CD4-positive, alpha-beta memory T cell (primary cell): ENCODE data around the gene ZNF444. TPM values are rescaled to one million over a fixed set of nuclear protein-coding genes. Genes with fewer than 3 reads are reported as not detected.

Experiments
- CTCF ChIA-PET: fragments of 350-600 bp; sonication (Branson Sonifier 250); formaldehyde crosslinking; loops from one replicate; lab custom pipeline; 2021; ENCODE audit warnings: inconsistent platforms; ENCODE audit not compliant: partially characterized antibody; lab: Charles Lee
- POLR2A ChIA-PET: fragments of 350-600 bp; sonication (Branson Sonifier 250); formaldehyde crosslinking; loops from one replicate; lab custom pipeline; 2021; ENCODE audit not compliant: partially characterized antibody; lab: Charles Lee
- DNase-seq, 5 donors: peaks; one replicate each; pipeline versions ENCODE4 v3.0.0 to v3.0.0-alpha.2; 2020 to 2022; ENCODE audit warnings: mixed read lengths in 1 of 5
- H3K27ac ChIP-seq: one replicate; pipeline ENCODE4 v1.7.0; 2013; ENCODE audit warnings: low read depth, low read length
- H3K27me3 ChIP-seq: 2 replicates; pipeline ENCODE4 v1.7.0; 2013; ENCODE audit warnings: mild to moderate bottlenecking, low read length, moderate library complexity; ENCODE audit not compliant: insufficient read depth
- H3K36me3 ChIP-seq: 2 replicates; pipeline ENCODE4 v1.7.0; 2013; ENCODE audit warnings: mild to moderate bottlenecking, low read length, moderate library complexity; ENCODE audit not compliant: insufficient read depth
- H3K4me1 ChIP-seq: 2 replicates; pipeline ENCODE4 v1.7.0; 2013; ENCODE audit warnings: mild to moderate bottlenecking, low read length, moderate library complexity; ENCODE audit not compliant: insufficient read depth
- H3K4me3 ChIP-seq, 2 donors: one replicate each; pipeline ENCODE4 v1.7.0; 2013; ENCODE audit warnings: low read length in 2 of 2, mild to moderate bottlenecking in 1 of 2
- H3K9me3 ChIP-seq, 2 donors: one replicate each; pipeline ENCODE4 v1.7.0; 2013; ENCODE audit warnings: low read length in 2 of 2, control low read depth in 1 of 2; ENCODE audit not compliant: control insufficient read depth in 1 of 2
- H3K27ac Mint-ChIP-seq, 7 donors: one replicate each; pipeline ENCODE4 v1.8.0; 2020 to 2021; ENCODE audit warnings: mixed read lengths in 7 of 7, mild to moderate bottlenecking in 6 of 7, inconsistent platforms in 3 of 7, moderate library complexity in 3 of 7
- H3K27me3 Mint-ChIP-seq, 2 donors: one replicate each; pipeline ENCODE4 v1.8.0; 2020 to 2021; ENCODE audit warnings: mixed read lengths in 2 of 2
- H3K36me3 Mint-ChIP-seq, 2 donors: one replicate each; pipeline ENCODE4 v1.8.0; 2020 to 2021; ENCODE audit warnings: mixed read lengths in 2 of 2, inconsistent platforms in 1 of 2, mild to moderate bottlenecking in 1 of 2
- H3K4me1 Mint-ChIP-seq, 4 donors: one replicate each; pipeline ENCODE4 v1.8.0; 2020 to 2021; ENCODE audit warnings: mixed read lengths in 4 of 4, mild to moderate bottlenecking in 1 of 4
- H3K4me3 Mint-ChIP-seq, 8 donors: one replicate each; pipeline ENCODE4 v1.8.0; 2020 to 2021; ENCODE audit warnings: mixed read lengths in 8 of 8, mild to moderate bottlenecking in 7 of 8, moderate library complexity in 6 of 8, inconsistent platforms in 3 of 8
- H3K9me3 Mint-ChIP-seq, 8 donors: one replicate each; pipeline ENCODE4 v1.8.0; 2020 to 2021; ENCODE audit warnings: mixed read lengths in 8 of 8, mild to moderate bottlenecking in 5 of 8, inconsistent platforms in 3 of 8, moderate library complexity in 1 of 8
- intact Hi-C: fragments of 100-400 bp; cut with micrococcal nuclease; formaldehyde crosslinking; loops from one replicate; pipeline ENCODE4 v1.15.1; 2023
- polyA plus RNA-seq, 2 donors: library from polyadenylated mRNA; unstranded; fragments of 300-500 nt; fragmentation: Illumina TruSeq; gene quantifications; one replicate each; pipeline ENCODE4 v1.2.3, GENCODE V29; 2021
- total RNA-seq, 2 experiments: library from RNA; stranded (reverse); gene quantifications; one replicate each; pipeline ENCODE4 v1.2.3, GENCODE V29; 2021

Gene ZNF444
- total and polyA plus RNA-seq, 4 experiments from 2014 or later, result 6.2 to 42.8 (median 27.0) TPM

DNA sequence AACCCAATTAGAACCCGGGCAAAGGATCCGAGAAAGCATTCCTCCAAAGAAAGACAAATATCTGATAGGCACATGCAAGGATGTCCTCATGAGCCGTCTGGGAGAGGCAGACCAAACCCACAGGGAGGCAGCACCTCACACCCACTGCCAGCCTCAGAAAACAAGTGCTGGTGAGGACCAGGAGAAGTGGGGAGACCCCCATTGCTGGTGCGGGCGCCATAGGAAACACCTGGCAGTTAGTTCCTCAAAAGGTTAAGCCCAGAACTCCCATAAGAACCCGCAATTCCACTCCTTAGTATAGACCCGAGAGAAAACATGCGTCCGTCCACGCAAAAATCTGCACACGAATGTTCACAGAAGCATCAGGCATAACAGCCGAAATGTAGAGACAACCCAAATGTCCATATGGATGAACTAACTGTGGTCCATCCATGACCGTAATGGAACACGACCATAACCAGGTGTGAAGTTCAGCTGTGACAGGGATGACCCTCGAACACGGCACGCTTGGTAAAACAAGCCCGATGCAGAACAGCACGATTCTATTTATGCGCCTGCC, 27.9 kb upstream of the ZNF444 start:
- Histone ChIP-seq H3K4me3 (no peak overlapping the region), H3K4me1 (peaks cover 12% of the 10 kb centered on the region), H3K36me3 (no peaks in the 10 kb centered on the region), H3K27ac (no peak overlapping the region), H3K9me3 (no peaks in the 10 kb centered on the region), H3K27me3 (no peaks in the 10 kb centered on the region)
- ChIA-PET POLR2A (no interaction called here), CTCF (no interaction called here)
- intact Hi-C loops, result no loop called here
- Mint-ChIP-seq H3K4me1 (peaks cover 25 to 63% (median 36%) of the 10 kb centered on the region in 4 donors), H3K27ac (peak overlapping the region; percentile 5 to 72 (median 53)), H3K27me3 (no peaks in the 10 kb centered on the region), H3K36me3 (no peaks in the 10 kb centered on the region), H3K9me3 (no peaks in the 10 kb centered on the region), H3K4me3 (no peak overlapping the region)
- DNase-seq, result no peak

- H3K4me3 Mint-ChIP-seq, result no peak overlapping the region
Measured at GRCh38 chr19:56114051-56114777, 26.9 kb upstream of the ZNF444 start.

DNA sequence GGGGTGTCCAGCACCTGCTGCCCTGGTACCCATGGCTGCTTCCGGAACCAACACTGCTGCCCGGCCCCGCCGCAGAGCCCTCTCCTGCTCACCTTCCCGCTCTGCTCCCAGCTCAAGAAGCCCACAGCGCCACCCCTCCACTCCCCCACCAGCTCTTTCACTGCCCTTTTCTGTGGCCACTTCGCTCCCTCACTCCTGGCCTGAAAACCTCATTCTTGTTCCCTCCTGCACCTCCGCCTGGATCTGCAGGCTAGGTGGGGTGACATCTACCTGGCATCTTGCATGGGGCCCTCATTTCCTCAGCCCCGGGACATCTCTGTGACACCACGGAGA, 26.3 kb upstream of the ZNF444 start:
- no peak for DNase-seq
- Histone ChIP-seq H3K27ac (no peak overlapping the region), H3K27me3 (no peaks in the 10 kb centered on the region), H3K9me3 (no peaks in the 10 kb centered on the region), H3K4me3 (no peak overlapping the region), H3K4me1 (peaks cover 17% of the 10 kb centered on the region), H3K36me3 (no peaks in the 10 kb centered on the region)
- intact Hi-C loops, result no loop called here
- Mint-ChIP-seq H3K36me3 (peaks cover 0 to 6% of the 10 kb centered on the region in 2 donors), H3K27me3 (no peaks in the 10 kb centered on the region), H3K4me3 (peak overlapping the region in 1 of 8 donors; percentile 43), H3K4me1 (peaks cover 33 to 63% (median 44%) of the 10 kb centered on the region in 4 donors), H3K9me3 (peaks cover 0 to 2% (median 0%) of the 10 kb centered on the region in 8 donors), H3K27ac (peak overlapping the region in 5 of 7 donors; percentile 42 to 86 (median 65))
- ChIA-PET CTCF (no interaction called here), POLR2A (no interaction called here)

More at GRCh38 chr19:56114051-56114777, 26.9 kb upstream of the ZNF444 start:
- Mint-ChIP-seq H3K27me3 (no peaks in the 10 kb centered on the region), H3K4me1 (peaks cover 31 to 60% (median 40%) of the 10 kb centered on the region in 4 donors), H3K36me3 (peaks cover 0 to 5% of the 10 kb centered on the region in 2 donors), H3K27ac (peak overlapping the region in 4 of 7 donors; percentile 51 to 68 (median 66)), H3K9me3 (no peaks in the 10 kb centered on the region)
- Histone ChIP-seq H3K9me3 (no peaks in the 10 kb centered on the region), H3K36me3 (no peaks in the 10 kb centered on the region), H3K27ac (no peak overlapping the region), H3K27me3 (no peaks in the 10 kb centered on the region), H3K4me1 (peaks cover 12% of the 10 kb centered on the region), H3K4me3 (no peak overlapping the region)
- ChIA-PET POLR2A (no interaction called here), CTCF (no interaction called here)
- no peak for DNase-seq
- intact Hi-C loops, result no loop called here

DNA sequence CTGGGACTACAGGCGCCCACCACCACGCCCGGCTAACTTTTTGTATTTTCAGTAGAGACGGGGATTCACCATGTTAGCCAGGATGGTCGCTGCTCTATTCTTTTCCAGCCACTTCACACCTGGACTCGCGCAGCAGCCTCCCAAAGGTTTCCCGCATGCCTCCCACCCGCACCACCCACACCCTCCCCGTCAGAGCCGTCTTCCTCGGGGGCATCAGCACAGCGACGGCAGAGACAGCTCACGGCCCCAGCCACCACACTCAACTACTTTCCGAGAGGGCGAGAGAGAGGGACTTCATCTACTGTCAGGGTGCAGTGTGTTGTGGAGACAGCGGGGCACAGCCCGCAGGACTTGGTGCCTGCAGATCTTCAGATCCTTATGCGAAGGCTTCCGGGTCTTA, 25.6 kb upstream of the ZNF444 start:
- no peaks in the 10 kb centered on the region for H3K9me3 ChIP-seq
- intact Hi-C loops, result no loop called here
- Mint-ChIP-seq H3K4me3 (no peak overlapping the region), H3K27ac (no peak overlapping the region), H3K4me1 (peaks cover 33 to 70% (median 50%) of the 10 kb centered on the region in 4 donors), H3K27me3 (no peaks in the 10 kb centered on the region), H3K36me3 (peaks cover 0 to 7% of the 10 kb centered on the region in 2 donors), H3K9me3 (peaks cover 0 to 2% (median 0%) of the 10 kb centered on the region in 8 donors)
- POLR2A ChIA-PET, result no interaction called here
- no peaks in the 10 kb centered on the region for H3K27me3 ChIP-seq
- CTCF ChIA-PET, result no interaction called here
- peaks cover 23% of the 10 kb centered on the region for H3K4me1 ChIP-seq
- no peak overlapping the region for H3K27ac ChIP-seq
- no peak overlapping the region for H3K4me3 ChIP-seq
- DNase-seq, result no peak
- no peaks in the 10 kb centered on the region for H3K36me3 ChIP-seq

- peaks cover 33 to 69% (median 54%) of the 10 kb centered on the region in 4 donors for H3K4me1 Mint-ChIP-seq
Measured at GRCh38 chr19:56116606-56117005, 24.5 kb upstream of the ZNF444 start.

DNA sequence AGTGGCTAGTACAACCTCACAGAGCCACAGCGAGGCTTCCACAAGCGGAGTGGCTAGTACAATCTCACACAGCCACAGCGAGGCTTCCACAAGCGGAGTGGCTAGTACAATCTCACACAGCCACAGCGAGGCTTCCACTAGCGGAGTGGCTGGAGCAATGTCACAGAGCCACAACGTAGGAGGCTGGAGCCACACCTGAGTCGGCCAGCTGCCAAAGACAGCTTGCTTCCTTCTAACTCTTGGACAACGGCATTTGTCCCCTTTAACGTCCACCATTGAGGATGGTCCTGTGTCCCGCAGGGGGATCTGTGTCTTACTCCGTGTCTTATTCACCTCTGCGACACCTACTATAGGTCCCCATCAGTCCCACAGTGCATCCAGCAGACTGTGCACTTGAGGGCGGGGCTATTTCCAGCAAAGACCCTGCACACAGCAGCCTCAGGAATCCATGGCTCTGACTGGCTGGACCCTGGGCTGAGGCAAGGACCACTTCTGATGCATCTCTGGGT, 23.7 kb upstream of the ZNF444 start:
- H3K9me3 ChIP-seq, result no peaks in the 10 kb centered on the region
- H3K4me3 Mint-ChIP-seq, result peak overlapping the region in 1 of 8 donors; percentile 35
- no peaks in the 10 kb centered on the region for H3K27me3 ChIP-seq
- peaks cover 33 to 71% (median 56%) of the 10 kb centered on the region in 4 donors for H3K4me1 Mint-ChIP-seq
- peaks cover 31% of the 10 kb centered on the region for H3K4me1 ChIP-seq
- peak overlapping the region in 2 of 7 donors; percentile 32 to 55 for H3K27ac Mint-ChIP-seq
- no peak for DNase-seq
- intact Hi-C loops, result no loop called here
- peaks cover 0 to 9% of the 10 kb centered on the region in 2 donors for H3K36me3 Mint-ChIP-seq
- H3K27me3 Mint-ChIP-seq, result no peaks in the 10 kb centered on the region
- no peak overlapping the region for H3K4me3 ChIP-seq
- H3K36me3 ChIP-seq, result no peaks in the 10 kb centered on the region
- ChIA-PET CTCF (no interaction called here), POLR2A (no interaction called here)
- H3K27ac ChIP-seq, result no peak overlapping the region
- peaks cover 0 to 2% (median 0%) of the 10 kb centered on the region in 8 donors for H3K9me3 Mint-ChIP-seq

More at GRCh38 chr19:56116606-56117005, 24.5 kb upstream of the ZNF444 start:
- Mint-ChIP-seq H3K9me3 (peaks cover 0 to 2% (median 0%) of the 10 kb centered on the region in 8 donors), H3K4me3 (no peak overlapping the region), H3K27ac (peak overlapping the region in 3 of 7 donors; percentile 13 to 80 (median 53)), H3K27me3 (no peaks in the 10 kb centered on the region), H3K36me3 (peaks cover 0 to 9% of the 10 kb centered on the region in 2 donors)
- intact Hi-C loops, result no loop called here
- ChIA-PET CTCF (no interaction called here), POLR2A (no interaction called here)
- H3K4me3 ChIP-seq, result no peak overlapping the region
- H3K36me3 ChIP-seq, result no peaks in the 10 kb centered on the region
- no peaks in the 10 kb centered on the region for H3K9me3 ChIP-seq
- no peak for DNase-seq
- H3K27me3 ChIP-seq, result no peaks in the 10 kb centered on the region
- H3K4me1 ChIP-seq, result peaks cover 23% of the 10 kb centered on the region
- no peak overlapping the region for H3K27ac ChIP-seq

- Mint-ChIP-seq H3K36me3 (peaks cover 0 to 9% of the 10 kb centered on the region in 2 donors), H3K4me1 (peaks cover 30 to 66% (median 53%) of the 10 kb centered on the region in 4 donors), H3K9me3 (peaks cover 0 to 2% (median 0%) of the 10 kb centered on the region in 8 donors), H3K27me3 (no peaks in the 10 kb centered on the region), H3K4me3 (peak overlapping the region in 2 of 8 donors; percentile 17 to 35), H3K27ac (peak overlapping the region in 2 of 7 donors; percentile 62 to 89)
- intact Hi-C loops, result no loop called here
- no peak for DNase-seq
- Histone ChIP-seq H3K36me3 (no peaks in the 10 kb centered on the region), H3K9me3 (no peaks in the 10 kb centered on the region), H3K4me3 (no peak overlapping the region), H3K27me3 (no peaks in the 10 kb centered on the region), H3K27ac (no peak overlapping the region), H3K4me1 (peaks cover 30% of the 10 kb centered on the region)
- CTCF ChIA-PET, result no interaction called here
- POLR2A ChIA-PET, result no interaction called here
Measured at GRCh38 chr19:56117889-56118288, 23.2 kb upstream of the ZNF444 start.
